Panc1 (cell line): ENCODE results near the gene ZFAND3.

Experiments
- CTCF ChIP-seq: fragments of 450-650 bp; IDR thresholded peaks from 2 replicates; pipeline ENCODE4 v1.5.1; 2017; ENCODE audit warnings: mild to moderate bottlenecking
- POLR2AphosphoS5 ChIP-seq: IDR thresholded peaks from 2 replicates; pipeline ENCODE4 v1.6.1; 2012; ENCODE audit warnings: mild to moderate bottlenecking, low read depth, low read length, moderate library complexity
- REST ChIP-seq, 2 experiments: IDR thresholded peaks; 2 replicates each; pipeline ENCODE4 v1.6.1; 2011 to 2012; ENCODE audit warnings: low read depth in 2 of 2, control low read depth in 1 of 2, low read length in 1 of 2, mild to moderate bottlenecking in 1 of 2, moderate library complexity in 1 of 2; ENCODE audit not compliant: insufficient read depth in 1 of 2
- SIN3A ChIP-seq: IDR thresholded peaks from 2 replicates; pipeline ENCODE4 v1.6.1; 2012; ENCODE audit warnings: low read depth, mild to moderate bottlenecking, low read length, moderate library complexity, borderline replicate concordance; ENCODE audit not compliant: insufficient read depth
- TCF7L2 ChIP-seq: IDR thresholded peaks from 2 replicates; pipeline ENCODE4 v1.6.1; 2011; ENCODE audit warnings: mild to moderate bottlenecking, low read depth, low read length, inconsistent platforms

GRCh38 chr6:38137608-38138265 is 318.2 kb downstream of the ZFAND3 start:
- no peak for TF ChIP-seq REST (IDR thresholded peaks at IDR 0.05; ENCODE audit: insufficient read depth in 1 of 2, low read depth in 2 of 2, low read length in 1 of 2)
- TF ChIP-seq CTCF: no peak
- TF ChIP-seq POLR2AphosphoS5: no peak
- TF ChIP-seq TCF7L2: no peak
- no peak for TF ChIP-seq SIN3A
